ENCODE data around the gene CPNE7.

- TF ChIP-seq CTCF (IDR thresholded peaks at IDR 0.05; ENCODE audit: low read depth, low read length, poor library complexity, severe bottlenecking) = no peak
- no peak for TF ChIP-seq EZH2phosphoT487 (IDR thresholded peaks at IDR 0.05; ENCODE audit: borderline replicate concordance, low read length)
Observed at GRCh38 chr16:89534252-89534756, 41.3 kb upstream of the CPNE7 start.

Measured in DOHH2 (cell line).